Measurements from ENCODE around the gene ALOX15B. TPM values are rescaled to one million over a fixed set of nuclear protein-coding genes. Genes with fewer than 3 reads are reported as not detected.

ALOX15B gene
- under 1 TPM in 1 of 2 experiments, not detected in 1; 0.08 TPM for total RNA-seq

- no peaks in the 10 kb centered on the region for H3K36me3 Mint-ChIP-seq
- no peaks in the 10 kb centered on the region for H3K9me3 Mint-ChIP-seq
- no peak for DNase-seq
- no peak within 1 kb of the TSS for H3K27ac Mint-ChIP-seq
- peaks cover 43% of the 10 kb centered on the region for H3K27me3 Mint-ChIP-seq
- no peaks in the 10 kb centered on the region for H3K4me1 Mint-ChIP-seq
- H3K4me3 Mint-ChIP-seq: no peak within 1 kb of the TSS
These were observed at the start of gene ALOX15B for GRCh38 chr17:8038954-8039610. ALOX15B (plus strand) TSS chr17:8039059; CDS start chr17:8039156, 97 bp downstream.

- Mint-ChIP-seq H3K36me3 (no peaks in the 10 kb centered on the region), H3K4me3 (peak overlapping the region; percentile 78), H3K27ac (peak overlapping the region; percentile 85), H3K27me3 (peaks cover under 1% of the 10 kb centered on the region), H3K9me3 (no peaks in the 10 kb centered on the region), H3K4me1 (peaks cover 21% of the 10 kb centered on the region)
- peak; percentile 91 for DNase-seq
These were observed 48.8 kb upstream of the ALOX15B start for GRCh38 chr17:7989781-7990655.

DNA sequence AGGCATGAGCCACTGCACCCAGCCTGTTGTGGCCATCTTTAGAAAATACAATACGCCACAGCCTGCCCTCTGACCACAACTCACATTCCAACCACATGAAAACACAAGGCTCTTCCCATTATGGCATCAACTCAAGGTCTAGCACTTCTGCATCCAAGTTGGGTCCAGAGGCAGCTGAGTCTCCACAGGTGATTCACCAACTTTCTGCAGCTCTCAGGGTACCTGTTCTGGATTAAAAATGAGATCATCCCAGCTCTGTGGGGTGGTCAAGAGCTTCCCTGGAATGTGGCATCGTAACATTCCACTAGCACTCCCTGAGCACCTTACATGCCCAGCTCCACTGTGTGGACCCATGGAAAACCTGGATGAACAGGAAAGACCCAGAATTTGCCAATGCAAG, 46.3 kb upstream of the ALOX15B start:
- no peaks in the 10 kb centered on the region for H3K9me3 Mint-ChIP-seq
- H3K4me3 Mint-ChIP-seq: no peak overlapping the region
- peaks cover 7% of the 10 kb centered on the region for H3K27me3 Mint-ChIP-seq
- no peaks in the 10 kb centered on the region for H3K36me3 Mint-ChIP-seq
- H3K27ac Mint-ChIP-seq: no peak overlapping the region
- no peak for DNase-seq
- H3K4me1 Mint-ChIP-seq: peaks cover 24% of the 10 kb centered on the region

DNA sequence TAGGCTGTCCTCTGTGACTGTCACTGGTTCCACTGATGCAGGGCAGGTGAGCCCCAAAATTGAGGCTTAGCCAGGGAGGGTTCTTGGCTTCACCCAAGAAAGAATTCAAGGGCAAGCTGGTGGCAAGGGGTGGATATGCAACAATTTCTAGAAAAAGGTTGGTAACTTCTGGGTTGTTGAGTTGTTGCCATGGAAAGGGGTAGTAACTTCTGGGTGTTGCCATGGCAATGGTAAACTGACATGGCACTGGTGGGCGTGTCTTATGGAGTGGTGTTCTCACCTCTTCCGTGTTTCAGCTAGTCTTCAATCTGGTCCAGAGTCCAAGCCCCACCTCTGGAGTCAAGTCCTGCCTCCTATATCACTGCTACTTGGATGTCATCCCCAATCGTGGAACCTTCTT, 45.9 kb upstream of the ALOX15B start:
- Mint-ChIP-seq H3K27ac (no peak overlapping the region), H3K9me3 (no peaks in the 10 kb centered on the region), H3K4me1 (peaks cover 24% of the 10 kb centered on the region), H3K27me3 (peaks cover 7% of the 10 kb centered on the region), H3K36me3 (no peaks in the 10 kb centered on the region), H3K4me3 (no peak overlapping the region)
- DNase-seq: no peak

DNA sequence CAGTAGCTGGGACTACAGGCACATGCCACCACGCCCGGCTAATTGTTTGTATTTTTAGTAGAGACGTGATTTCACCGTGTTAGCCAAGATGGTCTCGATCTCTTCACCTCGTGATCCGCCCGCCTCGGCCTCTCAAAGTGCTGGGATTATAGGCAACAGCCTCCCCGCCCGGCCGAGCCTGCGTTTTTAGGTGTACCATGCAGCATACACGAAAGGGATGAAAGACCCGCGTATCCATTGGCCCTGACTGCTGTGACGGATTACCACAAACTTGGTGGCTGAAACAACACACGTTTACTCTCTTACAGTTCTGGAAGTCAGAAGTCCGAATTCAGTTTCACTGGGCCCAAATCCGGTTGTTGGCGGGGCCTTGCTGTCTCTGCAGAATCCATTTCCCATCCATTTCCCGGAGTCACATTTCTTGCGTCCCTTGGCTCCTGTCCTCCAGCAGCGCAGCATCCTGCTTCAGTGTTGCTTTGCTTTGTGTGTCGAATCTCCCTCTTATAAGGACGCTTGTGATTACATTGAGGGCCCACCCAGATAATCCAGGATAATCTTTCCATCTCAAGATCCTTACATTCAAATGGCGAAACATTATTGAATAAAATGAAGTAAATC, 44.8 kb upstream of the ALOX15B start:
- H3K27me3 Mint-ChIP-seq: peaks cover 14% of the 10 kb centered on the region
- H3K36me3 Mint-ChIP-seq: no peaks in the 10 kb centered on the region
- no peaks in the 10 kb centered on the region for H3K9me3 Mint-ChIP-seq
- H3K4me3 Mint-ChIP-seq: no peak overlapping the region
- H3K27ac Mint-ChIP-seq: no peak overlapping the region
- H3K4me1 Mint-ChIP-seq: peaks cover 16% of the 10 kb centered on the region
- no peak for DNase-seq

- peaks cover 22% of the 10 kb centered on the region for H3K27me3 Mint-ChIP-seq
These were observed 43.1 kb upstream of the ALOX15B start for GRCh38 chr17:7995724-7996123.

DNA sequence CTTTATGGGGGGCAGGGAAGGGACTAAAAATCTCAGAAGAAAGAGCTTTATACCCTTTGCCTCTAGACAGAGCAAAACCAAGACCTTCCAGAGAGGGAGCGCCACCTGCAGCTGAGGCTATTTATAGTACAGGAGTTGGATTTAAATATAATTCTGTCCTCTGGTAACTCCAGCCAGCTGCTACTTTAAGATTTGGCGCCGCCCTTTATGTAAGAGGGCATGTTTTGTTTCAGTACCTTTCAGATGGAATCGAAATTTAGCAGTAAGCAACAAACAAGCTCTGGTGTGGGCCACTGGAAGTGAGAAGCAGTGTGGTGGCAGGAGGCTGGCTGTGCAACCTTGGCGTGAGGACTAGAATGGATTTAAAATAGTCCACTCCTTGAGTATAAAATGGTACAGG, 41.7 kb upstream of the ALOX15B start:
- peaks cover 8% of the 10 kb centered on the region for H3K4me1 Mint-ChIP-seq
- H3K27ac Mint-ChIP-seq: no peak overlapping the region
- H3K36me3 Mint-ChIP-seq: no peaks in the 10 kb centered on the region
- peak; percentile 30 for DNase-seq
- H3K9me3 Mint-ChIP-seq: no peaks in the 10 kb centered on the region
- peaks cover 34% of the 10 kb centered on the region for H3K27me3 Mint-ChIP-seq
- no peak overlapping the region for H3K4me3 Mint-ChIP-seq

More at GRCh38 chr17:7995724-7996123, 43.1 kb upstream of the ALOX15B start:
- Mint-ChIP-seq H3K27ac (no peak overlapping the region), H3K4me3 (no peak overlapping the region), H3K36me3 (no peaks in the 10 kb centered on the region), H3K9me3 (no peaks in the 10 kb centered on the region), H3K4me1 (peaks cover 7% of the 10 kb centered on the region)
- DNase-seq: no peak

DNA sequence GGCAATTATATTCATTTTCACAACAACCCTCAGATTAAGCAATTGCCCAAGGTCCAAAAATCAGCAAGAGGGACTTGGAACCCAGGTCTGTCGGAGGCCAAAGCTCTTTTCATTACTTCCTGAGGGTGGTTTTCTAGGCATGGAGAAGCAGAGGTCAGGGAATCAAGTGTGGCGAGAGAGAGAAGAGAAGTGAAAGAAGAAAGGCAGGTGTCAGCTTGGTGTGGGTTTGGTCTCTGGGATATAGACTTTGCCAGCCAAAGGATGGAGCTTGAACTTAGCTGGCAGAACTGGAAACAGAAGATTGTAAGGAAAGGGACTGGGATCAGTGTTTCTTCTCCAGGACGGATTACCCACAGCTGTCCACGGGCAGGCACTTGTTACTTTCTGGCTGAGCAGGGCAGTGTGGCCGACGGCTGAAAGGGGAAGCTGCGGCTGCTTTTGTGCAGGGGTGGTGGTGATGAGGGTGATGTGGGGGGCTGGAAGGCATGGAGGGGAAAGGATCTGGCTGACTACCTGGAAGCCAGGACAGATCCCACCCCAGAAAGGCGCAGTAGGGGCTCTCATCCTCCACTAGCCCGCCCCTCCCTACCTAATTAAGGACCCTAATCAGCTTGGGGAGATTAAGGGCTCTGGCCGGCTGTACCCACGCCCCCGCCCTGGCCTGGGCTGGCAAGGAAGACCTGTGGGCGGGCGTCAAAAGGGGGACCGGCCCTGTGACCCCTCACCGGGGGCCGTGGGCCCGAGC, 36.7 kb upstream of the ALOX15B start, which contains the start of gene GUCY2D:
Gene GUCY2D, plus strand, starts transcription at position 640 of the 745 bp plus-strand sequence. CDS start 433 bp downstream, outside the sequence.
- H3K27ac Mint-ChIP-seq: no peak within 1 kb of the TSS

DNA sequence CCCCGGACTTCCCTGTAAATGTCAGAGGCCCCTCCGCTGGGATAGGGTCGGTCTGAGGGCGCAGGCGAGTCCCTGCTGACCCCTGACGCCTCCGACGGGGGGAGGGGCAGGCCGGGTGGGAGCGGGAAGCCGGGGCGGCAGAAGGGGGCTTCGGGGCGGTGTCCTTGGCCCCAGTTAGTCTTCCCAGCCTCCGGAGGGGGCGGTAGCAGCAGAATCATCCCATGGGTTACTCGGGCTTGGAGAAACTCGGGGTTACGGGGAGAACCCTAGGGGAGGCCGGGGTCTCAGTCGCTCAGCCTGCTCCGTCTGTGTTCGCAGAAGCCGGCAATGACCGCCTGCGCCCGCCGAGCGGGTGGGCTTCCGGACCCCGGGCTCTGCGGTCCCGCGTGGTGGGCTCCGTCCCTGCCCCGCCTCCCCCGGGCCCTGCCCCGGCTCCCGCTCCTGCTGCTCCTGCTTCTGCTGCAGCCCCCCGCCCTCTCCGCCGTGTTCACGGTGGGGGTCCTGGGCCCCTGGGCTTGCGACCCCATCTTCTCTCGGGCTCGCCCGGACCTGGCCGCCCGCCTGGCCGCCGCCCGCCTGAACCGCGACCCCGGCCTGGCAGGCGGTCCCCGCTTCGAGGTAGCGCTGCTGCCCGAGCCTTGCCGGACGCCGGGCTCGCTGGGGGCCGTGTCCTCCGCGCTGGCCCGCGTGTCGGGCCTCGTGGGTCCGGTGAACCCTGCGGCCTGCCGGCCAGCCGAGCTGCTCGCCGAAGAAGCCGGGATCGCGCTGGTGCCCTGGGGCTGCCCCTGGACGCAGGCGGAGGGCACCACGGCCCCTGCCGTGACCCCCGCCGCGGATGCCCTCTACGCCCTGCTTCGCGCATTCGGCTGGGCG, 35.9 kb upstream of the ALOX15B start:
- no peak for DNase-seq
- Mint-ChIP-seq H3K36me3 (no peaks in the 10 kb centered on the region), H3K27ac (no peak overlapping the region), H3K9me3 (no peaks in the 10 kb centered on the region), H3K4me1 (peaks cover 5% of the 10 kb centered on the region), H3K4me3 (no peak overlapping the region), H3K27me3 (peaks cover 55% of the 10 kb centered on the region)

More for the DNA sequence above, 36.7 kb upstream of the ALOX15B start, which contains the start of gene GUCY2D:
- H3K9me3 Mint-ChIP-seq: no peaks in the 10 kb centered on the region
- H3K36me3 Mint-ChIP-seq: no peaks in the 10 kb centered on the region
- DNase-seq: no peak
- peaks cover 58% of the 10 kb centered on the region for H3K27me3 Mint-ChIP-seq
- H3K4me1 Mint-ChIP-seq: peaks cover 5% of the 10 kb centered on the region
- no peak within 1 kb of the TSS for H3K4me3 Mint-ChIP-seq

DNA sequence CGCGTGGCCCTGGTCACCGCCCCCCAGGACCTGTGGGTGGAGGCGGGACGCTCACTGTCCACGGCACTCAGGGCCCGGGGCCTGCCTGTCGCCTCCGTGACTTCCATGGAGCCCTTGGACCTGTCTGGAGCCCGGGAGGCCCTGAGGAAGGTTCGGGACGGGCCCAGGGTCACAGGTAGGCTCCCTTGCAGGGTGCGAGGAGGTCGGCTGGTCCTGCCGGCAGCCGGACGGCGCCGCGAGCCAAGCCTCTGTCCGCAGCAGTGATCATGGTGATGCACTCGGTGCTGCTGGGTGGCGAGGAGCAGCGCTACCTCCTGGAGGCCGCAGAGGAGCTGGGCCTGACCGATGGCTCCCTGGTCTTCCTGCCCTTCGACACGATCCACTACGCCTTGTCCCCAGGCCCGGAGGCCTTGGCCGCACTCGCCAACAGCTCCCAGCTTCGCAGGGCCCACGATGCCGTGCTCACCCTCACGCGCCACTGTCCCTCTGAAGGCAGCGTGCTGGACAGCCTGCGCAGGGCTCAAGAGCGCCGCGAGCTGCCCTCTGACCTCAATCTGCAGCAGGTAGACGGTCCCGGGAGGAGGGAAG, 35.2 kb upstream of the ALOX15B start:
- Mint-ChIP-seq H3K9me3 (no peaks in the 10 kb centered on the region), H3K4me1 (peaks cover 5% of the 10 kb centered on the region), H3K27ac (no peak overlapping the region), H3K27me3 (peaks cover 52% of the 10 kb centered on the region), H3K36me3 (no peaks in the 10 kb centered on the region), H3K4me3 (no peak overlapping the region)
- no peak for DNase-seq

GRCh38 chr17:8004899-8005298, 34.0 kb upstream of the ALOX15B start:
- DNase-seq: no peak
- Mint-ChIP-seq H3K27me3 (peaks cover 45% of the 10 kb centered on the region), H3K36me3 (no peaks in the 10 kb centered on the region), H3K4me3 (no peak overlapping the region), H3K27ac (no peak overlapping the region), H3K9me3 (no peaks in the 10 kb centered on the region), H3K4me1 (peaks cover 5% of the 10 kb centered on the region)

GRCh38 chr17:8005357-8005756, 33.5 kb upstream of the ALOX15B start:
- no peaks in the 10 kb centered on the region for H3K36me3 Mint-ChIP-seq
- no peak overlapping the region for H3K4me3 Mint-ChIP-seq
- no peak for DNase-seq
- H3K4me1 Mint-ChIP-seq: peaks cover 5% of the 10 kb centered on the region
- H3K9me3 Mint-ChIP-seq: no peaks in the 10 kb centered on the region
- H3K27me3 Mint-ChIP-seq: peaks cover 44% of the 10 kb centered on the region
- H3K27ac Mint-ChIP-seq: no peak overlapping the region

DNA sequence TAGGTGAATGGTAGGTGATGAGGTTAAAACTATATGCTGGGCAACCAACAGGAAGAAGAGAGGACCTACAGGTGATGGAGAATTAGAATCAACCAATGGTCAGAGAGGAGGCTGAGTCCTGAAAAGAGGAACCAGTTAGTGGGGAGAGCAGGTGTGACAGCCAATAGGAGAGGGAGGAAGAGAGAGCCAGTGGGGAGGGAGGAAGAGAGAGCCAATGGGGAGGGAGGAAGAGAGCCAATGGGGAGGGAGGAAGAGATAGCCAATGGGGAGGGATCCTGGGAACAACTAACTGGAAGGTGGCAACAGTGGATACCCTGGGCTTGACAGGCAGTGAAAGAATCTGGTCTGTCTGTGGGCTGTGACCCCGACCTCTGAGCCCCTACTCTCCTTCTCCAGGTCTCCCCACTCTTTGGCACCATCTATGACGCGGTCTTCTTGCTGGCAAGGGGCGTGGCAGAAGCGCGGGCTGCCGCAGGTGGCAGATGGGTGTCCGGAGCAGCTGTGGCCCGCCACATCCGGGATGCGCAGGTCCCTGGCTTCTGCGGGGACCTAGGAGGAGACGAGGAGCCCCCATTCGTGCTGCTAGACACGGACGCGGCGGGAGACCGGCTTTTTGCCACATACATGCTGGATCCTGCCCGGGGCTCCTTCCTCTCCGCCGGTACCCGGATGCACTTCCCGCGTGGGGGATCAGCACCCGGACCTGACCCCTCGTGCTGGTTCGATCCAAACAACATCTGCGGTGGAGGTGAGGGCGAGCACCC, 32.7 kb upstream of the ALOX15B start:
- Mint-ChIP-seq H3K9me3 (no peaks in the 10 kb centered on the region), H3K27ac (no peak overlapping the region), H3K27me3 (peaks cover 36% of the 10 kb centered on the region), H3K4me1 (peaks cover 5% of the 10 kb centered on the region), H3K4me3 (no peak overlapping the region), H3K36me3 (no peaks in the 10 kb centered on the region)
- DNase-seq: no peak

Data from activated naive CD8-positive, alpha-beta T cell treated with anti-CD3 and anti-CD28 coated beads for 36 hours (primary cell).